ENCODE results near the gene KCTD6.

The KCTD6 gene

GRCh38 chr3:58471025-58471887 is 20.6 kb upstream of the KCTD6 start:
- no peaks in the 10 kb centered on the region for H3K27me3 ChIP-seq (ENCODE audit: insufficient read depth, low read depth, severe bottlenecking)
- DNase-seq = peak; percentile 76
- H3K27ac ChIP-seq = peak overlapping the region; percentile 80
- no peaks in the 10 kb centered on the region for H3K9me3 ChIP-seq (ENCODE audit: severe bottlenecking)
- H3K36me3 ChIP-seq = no peaks in the 10 kb centered on the region
- no peak overlapping the region for H3K4me3 ChIP-seq (ENCODE audit: low read depth, low read length)
- TF ChIP-seq CTCF (IDR thresholded peaks at IDR 0.05; ENCODE audit: low read depth, low read length) = no peak

GRCh38 chr3:58473275-58473674 is 18.6 kb upstream of the KCTD6 start:
- no peak overlapping the region for H3K4me3 ChIP-seq (ENCODE audit: low read depth, low read length)
- peak overlapping the region; percentile 56 for H3K27ac ChIP-seq
- DNase-seq = peak; percentile 56
- H3K36me3 ChIP-seq = no peaks in the 10 kb centered on the region
- TF ChIP-seq CTCF (IDR thresholded peaks at IDR 0.05; ENCODE audit: low read depth, low read length) = no peak
- no peaks in the 10 kb centered on the region for H3K27me3 ChIP-seq (ENCODE audit: insufficient read depth, low read depth, severe bottlenecking)
- H3K9me3 ChIP-seq (ENCODE audit: severe bottlenecking) = no peaks in the 10 kb centered on the region

GRCh38 chr3:58474348-58474911 is 17.5 kb upstream of the KCTD6 start:
- peak overlapping the region; percentile 56 for H3K27ac ChIP-seq

GRCh38 chr3:58474967-58475578 is 16.8 kb upstream of the KCTD6 start:
- TF ChIP-seq CTCF (IDR thresholded peaks at IDR 0.05; ENCODE audit: low read depth, low read length) = no peak
- no peak overlapping the region for H3K4me3 ChIP-seq (ENCODE audit: low read depth, low read length)
- no peaks in the 10 kb centered on the region for H3K36me3 ChIP-seq
- peak overlapping the region; percentile 56 for H3K27ac ChIP-seq
- H3K9me3 ChIP-seq (ENCODE audit: severe bottlenecking) = peaks cover under 1% of the 10 kb centered on the region
- H3K27me3 ChIP-seq (ENCODE audit: insufficient read depth, low read depth, severe bottlenecking) = no peaks in the 10 kb centered on the region
- DNase-seq = no peak

More at GRCh38 chr3:58474348-58474911, 17.5 kb upstream of the KCTD6 start:
- Histone ChIP-seq H3K36me3 (no peaks in the 10 kb centered on the region), H3K27me3 (ENCODE audit: insufficient read depth, low read depth, severe bottlenecking) (no peaks in the 10 kb centered on the region), H3K4me3 (ENCODE audit: low read depth, low read length) (no peak overlapping the region), H3K9me3 (ENCODE audit: severe bottlenecking) (no peaks in the 10 kb centered on the region)
- DNase-seq = peak; percentile 56
- TF ChIP-seq CTCF (IDR thresholded peaks at IDR 0.05; ENCODE audit: low read depth, low read length) = no peak

GRCh38 chr3:58478781-58479180 is 13.1 kb upstream of the KCTD6 start:
- no peaks in the 10 kb centered on the region for H3K36me3 ChIP-seq
- TF ChIP-seq CTCF (IDR thresholded peaks at IDR 0.05; ENCODE audit: low read depth, low read length) = no peak
- DNase-seq = no peak
- peaks cover 5% of the 10 kb centered on the region for H3K9me3 ChIP-seq (ENCODE audit: severe bottlenecking)
- H3K27me3 ChIP-seq (ENCODE audit: insufficient read depth, low read depth, severe bottlenecking) = no peaks in the 10 kb centered on the region
- no peak overlapping the region for H3K4me3 ChIP-seq (ENCODE audit: low read depth, low read length)
- no peak overlapping the region for H3K27ac ChIP-seq
